ENCODE data around the gene ZNF683. TPM values are rescaled to one million over a fixed set of nuclear protein-coding genes. Genes with fewer than 3 reads are reported as not detected.

Gene ZNF683
- total RNA-seq = not detected in 2 replicates

DNA sequence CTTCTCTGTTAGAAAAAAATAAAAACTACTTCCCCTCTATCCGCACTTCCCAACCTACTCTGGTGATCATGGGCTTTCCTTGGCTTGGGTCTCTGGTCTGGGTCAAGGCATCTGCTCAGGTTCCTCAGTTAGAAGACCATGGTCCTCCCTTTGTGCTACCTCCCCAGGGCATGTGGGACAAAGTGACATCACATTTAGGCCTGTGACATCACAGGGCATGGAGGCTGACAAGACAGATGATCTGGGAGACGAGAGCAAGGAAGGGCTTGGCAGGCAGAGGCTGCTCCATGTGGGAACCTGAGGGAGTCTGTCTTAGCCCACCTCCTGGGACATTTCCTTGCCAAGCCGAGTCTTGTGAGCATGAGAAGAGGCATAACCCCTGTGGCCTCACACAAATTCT lies at the start of gene ZNF683:
Gene ZNF683, minus strand, starts transcription at position 140 of the 400 bp plus-strand sequence. CDS start 4,179 bp downstream, outside the sequence.

DNA sequence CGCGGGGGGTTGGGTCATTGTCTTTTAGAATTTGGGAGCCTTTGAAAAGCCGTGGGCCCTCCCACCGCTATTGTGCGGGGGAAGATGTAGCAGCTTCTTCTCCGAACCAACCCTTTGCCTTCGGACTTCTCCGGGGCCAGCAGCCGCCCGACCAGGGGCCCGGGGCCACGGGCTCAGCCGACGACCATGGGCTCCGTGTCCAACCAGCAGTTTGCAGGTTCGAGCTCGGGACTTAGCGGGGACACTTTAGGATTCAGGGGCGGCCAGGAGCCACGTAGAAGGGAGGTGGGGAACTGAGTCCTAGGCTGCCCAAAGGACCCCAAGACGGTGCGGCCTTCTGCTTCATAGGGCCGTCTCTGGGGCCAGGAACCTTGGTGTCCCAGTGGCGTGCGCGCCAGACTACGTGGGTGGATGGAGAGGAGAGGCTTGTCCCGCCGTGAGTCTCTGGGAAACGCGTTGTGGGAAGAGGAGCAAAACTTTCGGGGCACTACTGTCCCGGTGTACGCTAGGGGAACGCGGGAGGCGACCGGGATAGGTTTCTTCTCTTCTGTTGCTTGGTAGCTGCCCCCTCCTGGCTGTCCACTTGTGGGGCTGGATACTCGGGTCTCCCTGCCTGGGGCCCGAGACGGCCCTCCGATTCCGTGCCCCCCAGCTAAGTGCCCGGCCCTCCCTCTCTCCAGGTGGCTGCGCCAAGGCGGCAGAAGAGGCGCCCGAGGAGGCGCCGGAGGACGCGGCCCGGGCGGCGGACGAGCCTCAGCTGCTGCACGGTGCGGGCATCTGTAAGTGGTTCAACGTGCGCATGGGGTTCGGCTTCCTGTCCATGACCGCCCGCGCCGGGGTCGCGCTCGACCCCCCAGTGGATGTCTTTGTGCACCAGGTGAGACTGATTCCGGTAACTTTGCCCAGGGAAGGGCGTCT lies 38.4 kb upstream of the ZNF683 start, which contains the start of gene LIN28A:
Gene LIN28A, plus strand, starts transcription at position 112 of the 918 bp plus-strand sequence. Its CDS starts 75 bp downstream, at position 187.

DNA sequence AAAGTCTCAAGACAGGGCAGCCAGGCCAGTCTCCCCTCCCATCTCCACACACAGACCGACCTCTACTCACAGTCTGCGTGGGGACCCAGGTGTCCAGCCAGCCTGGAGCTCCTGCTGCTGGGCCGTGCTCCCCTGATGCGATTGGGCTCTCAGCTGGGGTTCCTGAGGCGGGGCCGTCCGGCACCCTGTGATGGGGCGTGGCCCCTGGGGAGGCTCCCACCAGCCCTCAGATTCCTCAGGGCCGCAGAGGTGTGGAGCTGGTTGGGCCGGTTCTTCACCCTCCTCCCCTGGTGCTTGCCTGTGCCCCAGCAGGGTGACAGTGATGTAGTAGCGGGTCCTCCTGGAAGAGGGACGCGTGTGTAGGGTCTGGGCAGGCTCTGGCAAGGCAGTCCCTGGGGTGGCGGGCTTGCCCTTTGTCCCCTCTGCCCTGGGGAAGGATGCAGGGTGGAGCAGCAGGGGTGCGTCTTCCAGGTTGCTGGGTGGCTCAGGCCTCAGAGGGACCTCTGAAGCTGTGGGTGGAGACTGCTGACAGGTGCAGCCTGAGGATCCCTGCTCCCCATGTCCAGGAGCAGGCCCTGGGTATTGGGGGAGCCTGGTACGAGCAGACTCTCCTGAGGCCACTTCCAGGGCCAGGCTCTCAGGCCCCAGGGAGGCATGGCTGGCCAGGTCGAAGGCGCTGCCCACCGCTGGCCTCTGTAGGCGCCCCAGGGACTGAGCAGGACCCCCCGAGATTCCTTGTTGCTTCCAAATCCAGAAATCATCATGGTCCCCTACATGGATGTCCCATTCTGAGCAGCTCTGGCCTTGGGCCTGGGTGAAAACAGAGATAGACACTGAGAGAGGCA lies 18.4 kb downstream of the ZNF683 start, which contains the start of gene CRYBG2:
Gene CRYBG2, minus strand, starts transcription at position 155 of the 845 bp plus-strand sequence. CDS start 7,473 bp downstream, outside the sequence.

DNA sequence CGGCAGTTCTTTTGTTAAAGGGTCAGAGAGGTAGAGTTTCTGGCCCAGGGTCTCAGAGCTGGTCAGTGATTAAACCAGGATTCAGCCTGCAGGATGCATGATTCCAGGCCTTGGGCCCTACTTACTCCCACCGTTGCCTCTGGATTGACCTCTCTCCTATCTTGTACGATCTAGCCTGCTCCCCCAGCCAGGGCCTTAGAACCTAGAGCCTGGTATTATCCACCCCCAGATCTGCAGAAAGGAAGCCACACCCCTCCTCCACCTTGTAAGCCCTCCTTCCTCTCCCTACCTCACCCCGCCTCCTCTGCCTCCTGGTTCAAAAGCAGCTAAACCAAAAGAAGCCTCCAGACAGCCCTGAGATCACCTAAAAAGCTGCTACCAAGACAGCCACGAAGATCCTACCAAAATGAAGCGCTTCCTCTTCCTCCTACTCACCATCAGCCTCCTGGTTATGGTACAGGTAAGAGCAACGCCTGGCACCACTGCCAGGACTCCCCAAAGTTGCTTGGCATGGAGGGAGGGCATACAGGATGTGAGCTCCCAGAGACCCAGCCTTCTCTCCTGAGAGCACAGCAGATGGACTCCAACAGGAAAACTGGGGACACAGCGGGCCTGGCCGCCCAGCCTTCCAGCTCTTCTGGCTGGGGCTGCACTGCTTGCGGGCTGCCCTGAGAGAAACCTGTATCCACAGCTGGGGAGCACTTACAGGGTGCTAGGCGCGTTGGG lies 54.8 kb downstream of the ZNF683 start, which contains the start of gene CD52:
Gene CD52, plus strand, starts transcription at position 347 of the 726 bp plus-strand sequence. Its CDS starts 60 bp downstream, at position 407.

Other genes starting within 250 kb of the ZNF683 start
- 5.5 and 6.3 TPM in 2 replicates for gene FAM110D, start 213.7 kb downstream of the ZNF683 start, total RNA-seq
- gene C1orf232, start 203.8 kb downstream of the ZNF683 start, total RNA-seq = not detected in 2 replicates
- 17.2 and 21.5 TPM in 2 replicates for gene ZNF593, start 202.8 kb downstream of the ZNF683 start, total RNA-seq
- 0.11 TPM in 1 of 2 replicates, not detected in the other for gene ZNF593OS, start 200.9 kb downstream of the ZNF683 start, total RNA-seq
- gene CNKSR1, start 195.3 kb downstream of the ZNF683 start, total RNA-seq = not detected in 2 replicates
- not detected in 2 replicates for gene CATSPER4, start 182.1 kb downstream of the ZNF683 start, total RNA-seq
- 4.4 and 4.9 TPM in 2 replicates for gene CEP85, start 138.6 kb downstream of the ZNF683 start, total RNA-seq
- 12.2 and 18.2 TPM in 2 replicates for gene SH3BGRL3, start 92.7 kb downstream of the ZNF683 start, total RNA-seq
- 1.2 and 1.7 TPM in 2 replicates for gene UBXN11, start 66.1 kb downstream of the ZNF683 start, total RNA-seq
- gene CD52, start 54.8 kb downstream of the ZNF683 start, total RNA-seq = not detected in 2 replicates
- 0.26 and 0.33 TPM in 2 replicates for gene CRYBG2, start 18.6 kb downstream of the ZNF683 start, total RNA-seq
- gene LIN28A, start 38.1 kb upstream of the ZNF683 start, total RNA-seq = not detected in 2 replicates
- 23.3 and 23.4 TPM in 2 replicates for gene DHDDS, start 59.6 kb upstream of the ZNF683 start, total RNA-seq
- gene HMGN2, start 99.7 kb upstream of the ZNF683 start, total RNA-seq = 87.6 and 147 TPM in 2 replicates
- 13.5 and 15.0 TPM in 2 replicates for gene RPS6KA1, start 157.0 kb upstream of the ZNF683 start, total RNA-seq